Effector memory CD4-positive, alpha-beta T cell (primary cell): ENCODE data around the gene PRPSAP1.

Source experiments
- DNase-seq, 3 donors: peaks; one replicate each; pipeline ENCODE4 v3.0.0-alpha.2; 2020
- H3K27ac ChIP-seq: 2 replicates; pipeline ENCODE4 v1.7.0; 2013; ENCODE audit warnings: mild to moderate bottlenecking, low read length, moderate library complexity; ENCODE audit not compliant: insufficient read depth, poor library complexity, severe bottlenecking
- H3K27me3 ChIP-seq: replicated peaks from 2 replicates; pipeline ENCODE4 v1.7.0; 2013; ENCODE audit warnings: mild to moderate bottlenecking, low read length; ENCODE audit not compliant: insufficient read depth, control insufficient read depth, poor library complexity, severe bottlenecking
- H3K36me3 ChIP-seq: 2 replicates; pipeline ENCODE4 v1.7.0; 2013; ENCODE audit warnings: mild to moderate bottlenecking, low read length, moderate library complexity; ENCODE audit not compliant: control insufficient read depth, insufficient read depth
- H3K4me1 ChIP-seq: 2 replicates; pipeline ENCODE4 v1.7.0; 2013; ENCODE audit warnings: low read length, mild to moderate bottlenecking; ENCODE audit not compliant: control insufficient read depth, insufficient read depth, poor library complexity, severe bottlenecking
- H3K4me3 ChIP-seq: 2 replicates; pipeline ENCODE4 v1.7.0; 2013; ENCODE audit warnings: low read length, low read depth, mild to moderate bottlenecking; ENCODE audit not compliant: insufficient read depth, poor library complexity, severe bottlenecking
- H3K9me3 ChIP-seq: 2 replicates; pipeline ENCODE4 v1.7.0; 2013; ENCODE audit warnings: mild to moderate bottlenecking, low read length, moderate library complexity; ENCODE audit not compliant: control insufficient read depth

PRPSAP1 gene

GRCh38 chr17:76391200-76391715 lies 37.5 kb upstream of the PRPSAP1 start:
- Histone ChIP-seq H3K27ac (no peak overlapping the region), H3K27me3 (no peaks in the 10 kb centered on the region), H3K9me3 (no peaks in the 10 kb centered on the region), H3K4me3 (no peak overlapping the region), H3K4me1 (no peaks in the 10 kb centered on the region), H3K36me3 (peaks cover 25% of the 10 kb centered on the region)
- no peak for DNase-seq

GRCh38 chr17:76390003-76390421 lies 36.3 kb upstream of the PRPSAP1 start:
- H3K9me3 ChIP-seq = no peaks in the 10 kb centered on the region
- no peak overlapping the region for H3K27ac ChIP-seq
- DNase-seq = no peak
- H3K36me3 ChIP-seq = peaks cover 14% of the 10 kb centered on the region
- H3K4me1 ChIP-seq = peaks cover 10% of the 10 kb centered on the region
- no peaks in the 10 kb centered on the region for H3K27me3 ChIP-seq
- no peak overlapping the region for H3K4me3 ChIP-seq

- no peak overlapping the region for H3K4me3 ChIP-seq
- peaks cover 14% of the 10 kb centered on the region for H3K36me3 ChIP-seq
Measured at GRCh38 chr17:76388966-76389888, 35.5 kb upstream of the PRPSAP1 start.

DNA sequence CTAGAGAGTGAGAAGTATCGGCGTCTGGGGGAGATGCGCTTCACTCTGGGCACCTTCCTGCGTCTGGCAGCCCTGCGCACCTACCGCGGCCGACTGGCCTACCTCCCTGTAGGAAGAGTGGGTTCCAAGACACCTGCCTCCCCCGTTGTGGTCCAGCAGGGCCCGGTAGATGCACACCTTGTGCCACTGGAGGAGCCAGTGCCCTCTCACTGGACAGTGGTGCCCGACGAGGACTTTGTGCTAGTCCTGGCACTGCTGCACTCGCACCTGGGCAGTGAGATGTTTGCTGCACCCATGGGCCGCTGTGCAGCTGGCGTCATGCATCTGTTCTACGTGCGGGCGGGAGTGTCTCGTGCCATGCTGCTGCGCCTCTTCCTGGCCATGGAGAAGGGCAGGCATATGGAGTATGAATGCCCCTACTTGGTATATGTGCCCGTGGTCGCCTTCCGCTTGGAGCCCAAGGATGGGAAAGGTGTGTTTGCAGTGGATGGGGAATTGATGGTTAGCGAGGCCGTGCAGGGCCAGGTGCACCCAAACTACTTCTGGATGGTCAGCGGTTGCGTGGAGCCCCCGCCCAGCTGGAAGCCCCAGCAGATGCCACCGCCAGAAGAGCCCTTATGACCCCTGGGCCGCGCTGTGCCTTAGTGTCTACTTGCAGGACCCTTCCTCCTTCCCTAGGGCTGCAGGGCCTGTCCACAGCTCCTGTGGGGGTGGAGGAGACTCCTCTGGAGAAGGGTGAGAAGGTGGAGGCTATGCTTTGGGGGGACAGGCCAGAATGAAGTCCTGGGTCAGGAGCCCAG lies 33.5 kb upstream of the PRPSAP1 start:
- DNase-seq = no peak
- Histone ChIP-seq H3K36me3 (peaks cover 14% of the 10 kb centered on the region), H3K4me1 (peaks cover 24% of the 10 kb centered on the region), H3K9me3 (no peaks in the 10 kb centered on the region), H3K4me3 (no peak overlapping the region), H3K27me3 (no peaks in the 10 kb centered on the region), H3K27ac (no peak overlapping the region)

More at GRCh38 chr17:76388966-76389888, 35.5 kb upstream of the PRPSAP1 start:
- H3K4me1 ChIP-seq = peaks cover 13% of the 10 kb centered on the region
- DNase-seq = no peak
- H3K27ac ChIP-seq = no peak overlapping the region
- no peaks in the 10 kb centered on the region for H3K27me3 ChIP-seq
- H3K9me3 ChIP-seq = no peaks in the 10 kb centered on the region

DNA sequence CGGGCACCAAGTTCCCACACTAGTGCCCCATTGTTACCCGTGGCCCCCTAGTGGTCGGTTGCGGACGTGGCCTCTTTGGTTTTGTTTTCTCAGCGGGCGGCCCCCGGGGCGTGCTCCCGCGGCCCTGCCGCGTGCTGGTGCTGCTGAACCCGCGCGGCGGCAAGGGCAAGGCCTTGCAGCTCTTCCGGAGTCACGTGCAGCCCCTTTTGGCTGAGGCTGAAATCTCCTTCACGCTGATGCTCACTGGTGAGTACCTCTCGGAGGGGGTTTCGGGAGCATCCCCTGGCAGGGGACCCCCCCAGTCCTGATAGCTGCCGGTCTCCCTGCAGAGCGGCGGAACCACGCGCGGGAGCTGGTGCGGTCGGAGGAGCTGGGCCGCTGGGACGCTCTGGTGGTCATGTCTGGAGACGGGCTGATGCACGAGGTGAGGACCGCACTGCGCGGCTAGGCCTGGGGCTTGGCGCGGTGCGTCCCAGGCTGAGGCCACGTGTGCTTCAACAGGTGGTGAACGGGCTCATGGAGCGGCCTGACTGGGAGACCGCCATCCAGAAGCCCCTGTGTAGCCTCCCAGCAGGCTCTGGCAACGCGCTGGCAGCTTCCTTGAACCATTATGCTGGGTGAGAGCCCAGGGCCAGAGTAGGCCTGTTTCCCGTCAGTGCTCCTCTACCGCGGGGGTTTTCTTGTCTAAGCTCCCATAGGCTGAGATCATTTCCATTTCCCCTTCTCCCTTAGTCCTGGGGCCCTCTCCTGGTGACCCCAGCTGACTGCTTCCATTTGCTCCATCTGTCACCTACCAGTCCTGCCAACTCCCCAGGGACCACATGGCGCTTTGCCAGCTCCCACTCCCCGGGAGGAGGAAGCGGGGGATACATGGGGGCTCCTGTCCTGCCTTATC lies 32.4 kb upstream of the PRPSAP1 start:
- H3K27me3 ChIP-seq = no peaks in the 10 kb centered on the region
- H3K27ac ChIP-seq = no peak overlapping the region
- peaks cover 24% of the 10 kb centered on the region for H3K4me1 ChIP-seq
- peak overlapping the region; percentile 72 for H3K4me3 ChIP-seq
- H3K36me3 ChIP-seq = peaks cover 11% of the 10 kb centered on the region
- peak; percentile 51 to 70 (median 56) for DNase-seq
- H3K9me3 ChIP-seq = no peaks in the 10 kb centered on the region

- Histone ChIP-seq H3K4me3 (peak overlapping the region; percentile 72), H3K9me3 (no peaks in the 10 kb centered on the region), H3K4me1 (peaks cover 24% of the 10 kb centered on the region), H3K27ac (no peak overlapping the region), H3K27me3 (no peaks in the 10 kb centered on the region), H3K36me3 (peaks cover 2% of the 10 kb centered on the region)
- peak; percentile 27 to 52 (median 43) for DNase-seq
Measured at GRCh38 chr17:76384987-76385891, 31.5 kb upstream of the PRPSAP1 start.

GRCh38 chr17:76384222-76384986 lies 30.7 kb upstream of the PRPSAP1 start, which contains the start of gene SPHK1:
Gene SPHK1, plus strand, starts transcription at chr17:76384609. Its CDS starts 1,036 bp downstream, at chr17:76385645.
- H3K27me3 ChIP-seq = no peaks in the 10 kb centered on the region
- peaks cover 24% of the 10 kb centered on the region for H3K4me1 ChIP-seq
- H3K9me3 ChIP-seq = no peaks in the 10 kb centered on the region
- peak within 1 kb of the TSS; percentile 72 for H3K4me3 ChIP-seq
- H3K36me3 ChIP-seq = no peaks in the 10 kb centered on the region
- peak in 2 of 3 donors; percentile 19 to 30 for DNase-seq
- H3K27ac ChIP-seq = no peak within 1 kb of the TSS

DNA sequence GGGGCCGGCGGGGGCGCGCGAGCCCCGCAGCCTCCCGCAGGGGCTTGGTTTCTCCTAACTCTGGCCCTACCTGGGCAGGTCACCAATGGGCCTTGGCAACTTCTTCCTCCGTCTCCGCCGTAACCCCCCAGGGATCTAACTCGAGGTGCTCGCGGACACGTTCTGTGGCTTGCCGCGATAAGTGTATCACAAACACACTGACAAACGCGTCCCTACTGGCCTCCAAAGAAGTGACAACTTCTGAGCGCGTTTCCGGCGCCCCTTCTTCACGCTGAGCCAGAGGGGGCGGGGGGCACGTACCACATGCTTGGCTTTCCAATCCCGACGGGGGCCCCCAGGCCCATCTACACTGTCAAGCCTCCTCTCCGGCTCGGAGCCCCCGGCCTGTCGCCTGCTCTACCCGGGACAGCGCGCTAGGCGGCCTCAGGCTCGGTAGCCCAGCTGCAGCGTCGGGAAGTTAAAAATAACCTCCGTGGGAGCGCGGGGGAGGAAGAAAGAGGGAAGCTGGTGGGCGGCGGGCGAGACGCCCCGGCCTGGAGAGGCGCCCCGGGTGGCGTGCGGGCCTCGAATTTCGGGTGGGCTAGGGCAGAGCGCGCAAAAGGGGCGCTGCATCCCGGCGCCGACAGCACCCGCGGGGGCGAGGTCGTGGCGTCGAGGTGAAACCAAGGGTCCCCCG lies 30.0 kb upstream of the PRPSAP1 start:
- no peaks in the 10 kb centered on the region for H3K36me3 ChIP-seq
- H3K4me3 ChIP-seq = peak overlapping the region; percentile 72
- peaks cover 24% of the 10 kb centered on the region for H3K4me1 ChIP-seq
- no peak overlapping the region for H3K27ac ChIP-seq
- DNase-seq = peak in 1 of 3 donors; percentile 13
- no peaks in the 10 kb centered on the region for H3K27me3 ChIP-seq
- H3K9me3 ChIP-seq = no peaks in the 10 kb centered on the region
